ENCODE data around the gene LRP1.

Gene LRP1

DNA sequence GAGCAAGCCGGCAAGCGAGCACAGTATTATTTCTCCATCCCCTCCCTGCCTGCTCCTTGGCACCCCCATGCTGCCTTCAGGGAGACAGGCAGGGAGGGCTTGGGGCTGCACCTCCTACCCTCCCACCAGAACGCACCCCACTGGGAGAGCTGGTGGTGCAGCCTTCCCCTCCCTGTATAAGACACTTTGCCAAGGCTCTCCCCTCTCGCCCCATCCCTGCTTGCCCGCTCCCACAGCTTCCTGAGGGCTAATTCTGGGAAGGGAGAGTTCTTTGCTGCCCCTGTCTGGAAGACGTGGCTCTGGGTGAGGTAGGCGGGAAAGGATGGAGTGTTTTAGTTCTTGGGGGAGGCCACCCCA is 84.4 kb downstream of the LRP1 start:
- no peaks in the 10 kb centered on the region for H3K36me3 ChIP-seq (replicated peaks; ENCODE audit: insufficient read depth, low read length)
- no peak for DNase-seq
- no peak overlapping the region for H3K4me2 ChIP-seq (ENCODE audit: low read depth, low read length)
- no peaks in the 10 kb centered on the region for H3K9me3 ChIP-seq (replicated peaks; ENCODE audit: insufficient read depth, low read length)
- TF ChIP-seq, protein P1, sequence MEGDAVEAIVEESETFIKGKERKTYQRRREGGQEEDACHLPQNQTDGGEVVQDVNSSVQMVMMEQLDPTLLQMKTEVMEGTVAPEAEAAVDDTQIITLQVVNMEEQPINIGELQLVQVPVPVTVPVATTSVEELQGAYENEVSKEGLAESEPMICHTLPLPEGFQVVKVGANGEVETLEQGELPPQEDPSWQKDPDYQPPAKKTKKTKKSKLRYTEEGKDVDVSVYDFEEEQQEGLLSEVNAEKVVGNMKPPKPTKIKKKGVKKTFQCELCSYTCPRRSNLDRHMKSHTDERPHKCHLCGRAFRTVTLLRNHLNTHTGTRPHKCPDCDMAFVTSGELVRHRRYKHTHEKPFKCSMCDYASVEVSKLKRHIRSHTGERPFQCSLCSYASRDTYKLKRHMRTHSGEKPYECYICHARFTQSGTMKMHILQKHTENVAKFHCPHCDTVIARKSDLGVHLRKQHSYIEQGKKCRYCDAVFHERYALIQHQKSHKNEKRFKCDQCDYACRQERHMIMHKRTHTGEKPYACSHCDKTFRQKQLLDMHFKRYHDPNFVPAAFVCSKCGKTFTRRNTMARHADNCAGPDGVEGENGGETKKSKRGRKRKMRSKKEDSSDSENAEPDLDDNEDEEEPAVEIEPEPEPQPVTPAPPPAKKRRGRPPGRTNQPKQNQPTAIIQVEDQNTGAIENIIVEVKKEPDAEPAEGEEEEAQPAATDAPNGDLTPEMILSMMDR (IDR thresholded peaks at IDR 0.05; ENCODE audit: low read length) = no peak
- TF ChIP-seq EZH2 (optimal IDR thresholded peaks at IDR 0.05; ENCODE audit: low read depth, low read length) = no peak
- TF ChIP-seq EZH2phosphoT487 (IDR thresholded peaks at IDR 0.05; ENCODE audit: low read length) = no peak
- H3K4me3 ChIP-seq (ENCODE audit: low read length) = no peak overlapping the region
- H3K27ac ChIP-seq (ENCODE audit: low read length) = no peak overlapping the region
- H3K79me2 ChIP-seq (ENCODE audit: low read length) = no peaks in the 10 kb centered on the region
- H2AFZ ChIP-seq (ENCODE audit: low read length) = no peak overlapping the region
- peaks cover 10% of the 10 kb centered on the region for H3F3A ChIP-seq (ENCODE audit: insufficient read depth, low read length)
- H3K27me3 ChIP-seq (replicated peaks; ENCODE audit: insufficient read depth, low read length) = peaks cover 92% of the 10 kb centered on the region
- no peaks in the 10 kb centered on the region for H3K9me2 ChIP-seq (replicated peaks; ENCODE audit: insufficient read depth, low read length)
- peaks cover 17% of the 10 kb centered on the region for H3K4me1 ChIP-seq (ENCODE audit: low read length)
- 0 out of 2 replicates have a peak, but pooled peaks cover 4% of the 10 kb centered on the region for H4K20me1 ChIP-seq (ENCODE audit: insufficient read depth, low read length)
- H3K9ac ChIP-seq (ENCODE audit: low read length) = no peak overlapping the region

DNA sequence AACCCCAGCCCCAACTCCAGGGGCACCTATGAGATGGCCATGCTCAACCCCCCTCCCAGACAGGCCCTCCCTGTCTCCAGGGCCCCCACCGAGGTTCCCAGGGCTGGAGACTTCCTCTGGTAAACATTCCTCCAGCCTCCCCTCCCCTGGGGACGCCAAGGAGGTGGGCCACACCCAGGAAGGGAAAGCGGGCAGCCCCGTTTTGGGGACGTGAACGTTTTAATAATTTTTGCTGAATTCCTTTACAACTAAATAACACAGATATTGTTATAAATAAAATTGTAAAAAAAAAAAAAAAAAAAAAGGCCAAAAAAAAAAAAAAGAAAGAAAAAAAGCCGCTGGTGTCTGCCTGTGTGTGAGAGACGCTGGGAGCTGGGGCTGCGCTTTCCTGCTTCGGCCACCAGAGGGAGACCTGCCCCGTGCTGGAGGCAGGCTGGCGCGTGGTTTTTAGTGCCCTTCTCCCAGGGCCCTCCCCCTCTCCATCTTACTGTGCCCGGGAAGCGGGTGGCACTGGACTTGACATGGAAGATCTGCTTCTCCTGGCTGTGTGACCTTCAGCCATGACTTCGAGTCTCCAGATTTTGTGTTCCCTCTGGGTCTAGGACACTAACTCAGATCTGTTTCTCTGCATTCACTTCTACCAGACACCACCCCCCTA is 84.9 kb downstream of the LRP1 start:
- Histone ChIP-seq H3F3A (ENCODE audit: insufficient read depth, low read length) (peaks cover 10% of the 10 kb centered on the region), H2AFZ (ENCODE audit: low read length) (no peak overlapping the region), H3K9me2 (replicated peaks; ENCODE audit: insufficient read depth, low read length) (no peaks in the 10 kb centered on the region), H3K4me3 (ENCODE audit: low read length) (no peak overlapping the region), H3K9ac (ENCODE audit: low read length) (no peak overlapping the region), H3K9me3 (replicated peaks; ENCODE audit: insufficient read depth, low read length) (no peaks in the 10 kb centered on the region), H3K27me3 (replicated peaks; ENCODE audit: insufficient read depth, low read length) (peaks cover 92% of the 10 kb centered on the region), H3K27ac (ENCODE audit: low read length) (no peak overlapping the region), H3K36me3 (replicated peaks; ENCODE audit: insufficient read depth, low read length) (no peaks in the 10 kb centered on the region), H4K20me1 (ENCODE audit: insufficient read depth, low read length) (0 out of 2 replicates have a peak, but pooled peaks cover 4% of the 10 kb centered on the region), H3K4me1 (ENCODE audit: low read length) (peaks cover 17% of the 10 kb centered on the region), H3K4me2 (ENCODE audit: low read depth, low read length) (peak overlapping the region; percentile 33; the same call in 1 of the 2 replicates), H3K79me2 (ENCODE audit: low read length) (no peaks in the 10 kb centered on the region)
- no peak for TF ChIP-seq EZH2 (optimal IDR thresholded peaks at IDR 0.05; ENCODE audit: low read depth, low read length)
- TF ChIP-seq, protein P1 (IDR thresholded peaks at IDR 0.05; ENCODE audit: low read length) = peak; percentile 81
- peak; percentile 68 for DNase-seq

DNA sequence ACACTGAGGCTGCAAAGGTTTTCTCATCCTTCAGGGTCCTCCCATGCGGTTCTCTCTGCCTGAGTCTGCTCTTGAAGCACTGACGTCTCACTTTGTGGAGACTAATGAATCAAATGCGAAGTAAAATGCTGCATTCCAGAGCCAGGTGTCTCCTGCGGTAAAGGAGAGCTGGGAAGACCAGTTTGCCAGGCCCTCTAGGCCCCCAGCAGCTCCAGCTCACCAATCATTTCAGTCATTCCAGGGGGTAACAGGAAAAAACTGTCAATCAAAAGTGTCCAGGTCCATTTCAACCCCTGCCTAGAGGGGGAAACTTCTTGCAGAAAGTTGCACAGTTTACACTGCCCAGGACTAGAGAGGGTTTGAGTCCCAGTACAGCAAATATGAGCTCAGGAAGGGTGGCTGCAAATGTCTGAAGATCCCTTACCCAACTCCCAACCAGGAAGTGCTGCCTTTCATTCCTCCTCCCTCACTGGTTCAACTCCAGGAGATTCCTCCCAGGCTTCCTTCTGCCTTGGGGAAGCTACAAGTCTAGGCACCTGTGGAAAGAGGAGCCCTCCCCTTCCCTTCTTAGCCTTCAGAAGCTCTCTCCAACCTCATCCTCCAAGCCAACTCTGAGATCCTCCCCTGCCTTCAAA is 85.6 kb downstream of the LRP1 start:
- H3K27ac ChIP-seq (ENCODE audit: low read length) = no peak overlapping the region
- H4K20me1 ChIP-seq (ENCODE audit: insufficient read depth, low read length) = 0 out of 2 replicates have a peak, but pooled peaks cover 4% of the 10 kb centered on the region
- no peaks in the 10 kb centered on the region for H3K79me2 ChIP-seq (ENCODE audit: low read length)
- no peak overlapping the region for H2AFZ ChIP-seq (ENCODE audit: low read length)
- peaks cover 17% of the 10 kb centered on the region for H3K4me1 ChIP-seq (ENCODE audit: low read length)
- no peak for DNase-seq
- H3K9me2 ChIP-seq (replicated peaks; ENCODE audit: insufficient read depth, low read length) = no peaks in the 10 kb centered on the region
- H3F3A ChIP-seq (ENCODE audit: insufficient read depth, low read length) = peaks cover 10% of the 10 kb centered on the region
- no peak overlapping the region for H3K4me3 ChIP-seq (ENCODE audit: low read length)
- H3K9me3 ChIP-seq (replicated peaks; ENCODE audit: insufficient read depth, low read length) = no peaks in the 10 kb centered on the region
- H3K4me2 ChIP-seq (ENCODE audit: low read depth, low read length) = peak overlapping the region; percentile 33; the same call in 1 of the 2 replicates
- peaks cover 92% of the 10 kb centered on the region for H3K27me3 ChIP-seq (replicated peaks; ENCODE audit: insufficient read depth, low read length)
- TF ChIP-seq EZH2 (optimal IDR thresholded peaks at IDR 0.05; ENCODE audit: low read depth, low read length) = no peak
- TF ChIP-seq EZH2phosphoT487 (IDR thresholded peaks at IDR 0.05; ENCODE audit: low read length) = no peak
- TF ChIP-seq, protein P1 (IDR thresholded peaks at IDR 0.05; ENCODE audit: low read length) = no peak
- H3K36me3 ChIP-seq (replicated peaks; ENCODE audit: insufficient read depth, low read length) = no peaks in the 10 kb centered on the region
- H3K9ac ChIP-seq (ENCODE audit: low read length) = no peak overlapping the region

All from MM.1S (cell line).